Adrenal gland (tissue), 5 donors: ENCODE data around the gene HMMR.
"Not testable (repeated sequence)": the region's sequence is repeated elsewhere in the genome, so short reads cannot be mapped to it uniquely, and the experiment has no call there.

ENCODE experiments used
- CTCF ChIP-seq, 6 experiments: fragments of 450-650 bp in 4 of 6; fragments of 200-600 bp in 2 of 6; sonication (generic) in 1 of 6; IDR thresholded peaks; 1 replicate in 5 of 6; 2 replicates in 1 of 6; pipeline versions ENCODE4 v1.5.1 to v1.8.0; 2016 to 2021; ENCODE audit warnings: antibody characterized with exemption in 6 of 6, mild to moderate bottlenecking in 2 of 6, moderate library complexity in 1 of 6
- POLR2A ChIP-seq, 2 donors: fragments of 450-650 bp; IDR thresholded peaks; one replicate each; pipeline ENCODE4 v1.6.1; 2017; ENCODE audit warnings: antibody characterized with exemption in 2 of 2, mild to moderate bottlenecking in 2 of 2, moderate library complexity in 1 of 2
- donor health status: DM: no; HTN: no; CAD: no.

- TF ChIP-seq POLR2A, CTCF (IDR thresholded peaks at IDR 0.05): not testable (repeated sequence)
Measured at GRCh38 chr5:163426128-163426527, 34.3 kb upstream of the HMMR start.
